SH-SY5Y (cell line): ENCODE data around the gene OGFR.

ENCODE experiments used
- GATA2 ChIP-seq: IDR thresholded peaks from 2 replicates; pipeline ENCODE4 v1.6.1; 2011; ENCODE audit warnings: mild to moderate bottlenecking, low read depth, low read length
- GATA3 ChIP-seq: IDR thresholded peaks from 2 replicates; pipeline ENCODE4 v1.6.1; 2011; ENCODE audit warnings: low read depth, mild to moderate bottlenecking, low read length, moderate library complexity

OGFR gene

DNA sequence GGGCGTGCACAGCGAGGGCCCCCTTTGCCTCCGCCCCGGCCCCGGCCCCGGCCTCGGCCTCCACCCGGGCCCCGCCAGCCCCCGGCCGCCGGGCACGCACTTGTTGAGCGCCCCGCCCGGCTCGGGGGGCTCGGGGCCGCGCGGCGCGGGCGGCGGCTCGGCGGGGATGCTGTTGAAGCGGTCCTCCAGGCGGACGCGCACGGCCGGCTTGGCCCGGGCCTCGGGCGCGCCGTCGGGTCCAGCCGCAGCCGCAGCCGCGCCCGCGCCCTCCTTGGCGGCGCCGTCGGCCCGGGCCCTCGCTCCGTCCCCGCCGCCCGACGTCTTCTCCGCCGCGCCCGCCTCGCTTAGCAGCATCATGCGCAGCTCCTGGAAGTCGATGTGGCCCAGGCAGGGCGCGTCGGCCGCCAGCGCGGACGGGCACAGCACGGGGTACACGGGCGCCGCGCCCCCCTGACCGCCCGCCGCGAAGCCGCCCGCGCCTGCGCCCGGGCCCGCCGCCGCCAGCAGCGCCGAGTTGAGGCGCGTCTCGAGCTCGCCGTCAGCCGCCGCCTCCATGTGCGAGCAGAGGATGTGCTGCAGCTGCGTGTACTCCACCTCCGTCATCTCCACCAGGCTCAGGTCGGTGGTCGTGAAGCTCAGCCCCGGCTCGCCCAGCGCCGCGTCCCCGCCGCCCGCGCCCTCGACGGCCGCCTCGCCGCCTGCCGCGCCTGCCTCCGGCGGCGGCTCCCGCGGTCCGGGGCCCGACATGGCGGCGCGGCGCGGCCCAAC, 56.5 kb downstream of the OGFR start:
- no peak for TF ChIP-seq GATA2
- no peak for TF ChIP-seq GATA3

DNA sequence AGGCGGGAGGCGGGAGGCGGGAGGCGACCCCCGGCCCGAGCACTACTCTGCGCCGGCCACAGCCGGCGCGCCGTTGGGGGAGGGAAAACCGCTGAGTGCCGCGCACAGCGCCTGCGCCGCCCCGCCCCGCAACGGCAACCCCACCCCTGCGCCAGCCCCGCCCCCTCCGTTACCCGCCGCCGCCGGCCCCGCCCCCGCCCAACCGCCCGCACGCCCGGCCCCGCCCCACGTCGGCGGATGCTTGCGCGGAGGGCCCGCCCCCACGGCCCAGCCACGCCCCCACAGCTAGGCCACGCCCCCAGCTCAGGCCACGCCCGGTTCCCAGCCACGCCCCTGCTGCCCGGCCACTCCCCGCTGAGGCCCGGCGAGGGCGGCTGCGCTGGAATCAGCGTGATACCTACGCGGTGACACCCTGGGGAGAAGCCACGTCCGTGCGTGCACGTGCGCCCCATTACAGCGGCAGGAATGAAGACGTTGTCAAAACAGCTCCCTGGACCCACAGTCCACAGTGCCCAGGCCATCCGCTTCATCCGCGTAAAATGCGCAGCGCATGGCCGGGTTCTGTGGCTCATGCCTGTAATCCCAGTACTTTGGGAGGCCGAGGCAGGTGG, 57.2 kb downstream of the OGFR start, which contains the start of gene TCFL5:
TSS of gene TCFL5 (minus strand) at position 97 of the 611 bp plus-strand sequence. CDS start 152 bp downstream, outside the sequence.
- no peak for TF ChIP-seq GATA2
- TF ChIP-seq GATA3 = no peak
